HG03175 (cell line): ENCODE measurements around the gene RPL36.
A peak's percentile ranks its signal among the peaks of the same experiment; 100 is the strongest.
"Not testable (repeated sequence)": the region's sequence is repeated elsewhere in the genome, so short reads cannot be mapped to it uniquely, and the experiment has no call there.

Experiments
- ATAC-seq: cut with Tn5 transposase; IDR thresholded peaks from one replicate; pipeline ENCODE4 v1.9.1; 2021; ENCODE audit warnings: mild to moderate bottlenecking, moderate library complexity; ENCODE audit not compliant: unreplicated experiment

The RPL36 gene

GRCh38 chr19:5703819-5704818 lies 14.0 kb downstream of the RPL36 start:
- ATAC-seq = no peak

DNA sequence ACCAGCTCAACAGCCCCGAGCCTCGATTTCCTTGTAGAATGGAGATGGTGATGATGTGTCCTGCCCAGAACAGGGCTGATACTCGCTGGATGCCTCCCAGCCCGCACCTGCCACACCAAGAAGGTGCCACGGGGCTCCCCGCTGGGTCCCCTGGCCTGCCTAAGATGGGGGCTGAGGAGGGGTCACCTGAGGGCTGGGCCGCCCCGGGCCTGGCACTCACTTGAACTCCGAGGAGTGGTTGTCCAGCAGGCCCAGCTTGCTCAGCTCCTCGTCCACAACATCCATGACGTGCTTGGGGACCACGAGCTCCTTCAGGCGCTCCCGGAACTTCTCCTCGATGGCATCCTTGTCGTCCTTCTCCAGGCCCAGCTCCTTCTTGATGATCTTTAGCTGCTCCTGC lies 15.5 kb downstream of the RPL36 start:
- ATAC-seq = no peak

DNA sequence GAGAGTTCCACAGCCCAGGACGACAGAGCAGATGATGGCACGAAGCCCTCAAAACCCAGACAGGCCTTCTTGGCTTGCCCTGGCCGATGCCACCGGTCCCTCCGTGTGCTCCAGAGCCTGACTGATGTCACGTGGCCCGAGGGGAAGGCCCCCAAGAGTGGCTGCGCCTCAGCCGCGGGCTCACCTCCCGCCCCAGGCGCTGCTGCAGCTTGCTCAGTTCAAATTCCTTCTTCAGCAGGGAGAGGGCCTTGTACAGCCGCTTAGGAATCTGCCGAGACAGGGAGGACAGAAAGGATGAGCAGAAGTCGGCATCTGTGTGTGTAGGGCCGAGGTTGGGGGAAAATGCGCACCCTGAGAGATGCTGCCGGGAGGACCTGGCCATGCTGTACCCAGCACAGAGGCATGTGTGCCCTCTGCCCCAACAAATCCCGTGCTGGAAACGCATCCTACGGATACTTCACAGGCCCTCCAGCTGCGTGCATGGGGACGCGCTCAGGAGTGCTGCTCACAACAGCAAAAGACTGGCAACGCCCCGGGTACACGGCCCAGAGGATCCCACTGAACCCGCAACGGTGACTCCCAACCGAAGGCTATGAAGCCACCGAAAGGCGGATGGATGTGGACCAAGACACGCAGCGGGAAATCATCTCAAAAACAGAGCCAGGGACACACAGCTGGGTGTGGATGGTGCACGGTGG lies 16.9 kb downstream of the RPL36 start:
- no peak for ATAC-seq

GRCh38 chr19:5707576-5708575 lies 17.8 kb downstream of the RPL36 start:
- no peak for ATAC-seq

DNA sequence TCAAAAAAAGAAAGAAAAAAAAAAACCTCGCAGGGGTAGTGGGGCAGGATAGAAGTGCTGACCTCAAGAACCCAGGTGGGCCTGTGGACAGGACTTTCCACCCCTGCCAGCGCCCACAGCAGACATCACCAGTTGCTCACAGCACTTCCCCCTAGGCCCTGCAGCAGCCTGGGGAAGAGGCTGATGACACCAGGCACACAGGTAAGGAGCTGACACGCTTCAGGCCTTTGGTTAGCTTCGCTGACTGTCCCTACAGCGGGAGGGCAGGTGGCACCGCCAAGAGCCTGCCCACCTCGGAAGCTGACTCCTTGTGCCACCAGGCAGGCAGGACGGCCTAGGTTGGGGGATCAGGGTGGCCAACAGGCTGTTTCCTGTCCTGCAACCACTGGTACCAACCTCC lies 20.9 kb downstream of the RPL36 start:
- no peak for ATAC-seq

DNA sequence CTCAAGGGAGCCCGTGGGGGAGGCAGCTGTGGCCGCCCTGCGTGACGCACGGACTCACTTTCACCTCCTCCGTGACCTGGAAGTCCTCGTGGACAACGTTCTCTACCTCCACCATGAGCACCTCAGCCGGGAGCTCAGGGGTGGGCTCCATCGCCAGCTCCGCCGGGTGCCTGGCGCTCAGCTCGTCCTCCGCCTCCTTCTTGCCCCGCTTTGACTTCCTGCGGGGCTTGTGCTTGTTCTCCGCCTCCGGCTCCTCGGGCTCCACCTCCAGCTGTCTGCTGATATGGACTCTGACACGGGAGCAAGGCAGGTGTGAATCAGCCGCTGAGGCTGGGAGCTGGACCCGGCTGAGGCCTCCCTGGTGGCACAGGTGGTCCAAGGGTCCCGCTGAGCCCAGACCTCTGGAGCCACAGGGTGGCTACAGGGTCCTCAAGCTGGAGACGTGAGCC lies 21.6 kb downstream of the RPL36 start:
- ATAC-seq = no peak

DNA sequence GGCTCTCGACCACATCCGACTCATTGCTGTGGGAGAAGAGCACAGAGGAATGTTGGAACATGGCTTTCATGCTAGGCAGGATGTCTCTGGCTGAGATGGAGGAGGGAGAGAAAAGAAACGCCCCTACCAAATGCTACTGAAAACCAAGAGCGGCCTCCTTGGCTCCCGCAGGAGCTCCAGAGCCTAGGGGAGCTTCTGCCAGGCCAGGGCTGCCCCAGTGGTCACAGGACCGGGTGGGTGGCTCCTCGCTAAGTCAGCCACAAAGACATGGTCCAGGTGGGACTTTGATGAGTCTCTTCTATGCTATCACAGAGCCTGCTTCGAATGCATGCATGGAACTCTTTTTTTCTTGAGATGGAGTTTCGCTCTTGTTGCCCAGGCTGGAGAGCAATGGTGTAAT lies 23.1 kb downstream of the RPL36 start:
- no peak for ATAC-seq

DNA sequence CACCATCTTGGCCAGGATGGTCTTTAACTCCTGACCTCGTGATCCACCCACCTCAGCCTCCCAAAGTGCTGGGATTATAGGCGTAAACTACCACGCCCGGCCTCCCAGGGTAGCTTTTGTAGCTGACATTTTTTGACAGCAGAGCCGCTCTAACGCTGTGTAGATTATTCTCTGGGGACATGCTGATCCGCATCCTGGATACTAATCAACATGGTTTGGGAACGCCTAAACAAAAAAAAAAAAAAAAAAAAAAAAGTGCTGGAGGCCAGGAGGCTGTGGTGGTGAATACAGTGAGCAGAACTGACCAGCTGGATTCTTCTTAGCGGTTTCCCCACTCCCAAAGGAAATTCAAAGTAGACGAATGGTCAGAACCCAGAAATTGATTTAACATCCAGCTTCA lies 24.7 kb downstream of the RPL36 start:
- ATAC-seq = no peak

GRCh38 chr19:5717215-5717935 lies 27.3 kb downstream of the RPL36 start:
- ATAC-seq = no peak

DNA sequence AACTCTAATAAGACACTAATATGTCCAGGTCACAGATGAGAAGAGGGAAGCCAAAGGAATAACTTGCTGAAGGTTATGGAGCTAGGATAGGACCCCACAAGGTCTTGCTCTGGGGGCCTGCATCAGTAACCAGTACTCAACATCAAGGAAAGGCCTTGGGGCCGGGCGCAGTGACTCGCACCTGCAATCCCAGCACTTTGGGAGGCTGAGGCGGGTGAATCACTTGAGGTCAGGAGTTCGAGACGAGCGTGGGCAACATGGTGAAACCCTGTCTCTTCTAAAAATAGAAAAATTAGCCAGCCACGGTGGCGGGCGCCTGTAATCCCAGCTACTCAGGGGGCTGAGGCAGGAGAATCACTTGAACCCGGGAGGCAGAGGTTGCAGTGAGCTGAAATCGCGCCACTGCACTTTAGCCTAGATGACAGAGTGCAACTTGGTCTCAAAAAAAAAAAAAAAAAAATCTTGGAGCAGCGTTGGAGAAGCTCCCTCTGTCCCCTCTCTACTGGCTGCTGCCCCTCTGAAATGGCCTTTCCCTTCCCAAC lies 28.0 kb downstream of the RPL36 start:
- ATAC-seq = no peak

- no peak for ATAC-seq
Measured at GRCh38 chr19:5718579-5719273, 28.6 kb downstream of the RPL36 start.

DNA sequence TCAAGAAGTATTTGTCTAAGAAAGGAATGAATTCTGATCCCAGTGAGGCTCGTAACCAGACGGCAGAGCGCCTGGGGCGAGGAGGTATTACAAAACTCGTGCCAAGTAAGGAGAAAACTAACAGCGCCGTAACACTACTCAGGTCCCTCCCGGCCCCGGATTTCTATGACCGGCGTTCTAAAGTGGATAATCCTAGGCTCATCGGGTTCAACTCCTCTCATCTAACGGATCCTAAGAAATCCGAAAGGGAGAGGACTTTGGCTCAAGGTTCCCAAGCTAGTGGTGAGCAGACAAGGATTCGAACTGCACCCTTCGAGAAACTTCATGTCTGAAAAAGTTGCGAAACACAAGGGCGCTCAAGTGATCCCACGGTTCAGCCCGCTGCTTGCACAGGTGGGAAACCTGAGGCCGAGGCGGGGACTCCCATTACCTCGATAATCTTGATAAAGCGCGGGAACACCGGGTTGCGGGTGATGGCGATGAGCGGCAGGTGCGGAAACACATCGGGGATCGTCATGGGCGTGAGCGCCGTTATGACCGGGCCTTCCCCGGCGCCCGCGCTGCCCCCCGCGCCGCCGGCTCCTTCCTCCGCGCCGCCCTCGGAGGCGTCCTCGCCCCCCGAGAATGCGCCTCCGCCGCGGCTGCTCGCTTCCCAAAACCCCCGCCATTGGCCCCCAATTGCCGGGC lies 29.3 kb downstream of the RPL36 start:
- peak; percentile 1 for ATAC-seq

GRCh38 chr19:5719961-5720790 lies 30.1 kb downstream of the RPL36 start, which contains the start of the genes CATSPERD and LONP1:
Gene CATSPERD, plus strand, starts transcription at chr19:5720637. Its CDS starts 101 bp downstream, at chr19:5720738.
Gene LONP1, minus strand, starts transcription at chr19:5720146. Its CDS starts 14 bp downstream, at chr19:5720132.
- peak; percentile 85 for ATAC-seq

GRCh38 chr19:5727453-5728050 lies 37.5 kb downstream of the RPL36 start:
- no peak for ATAC-seq

- not testable (repeated sequence) for ATAC-seq
Measured at GRCh38 chr19:5733172-5733571, 43.1 kb downstream of the RPL36 start.

DNA sequence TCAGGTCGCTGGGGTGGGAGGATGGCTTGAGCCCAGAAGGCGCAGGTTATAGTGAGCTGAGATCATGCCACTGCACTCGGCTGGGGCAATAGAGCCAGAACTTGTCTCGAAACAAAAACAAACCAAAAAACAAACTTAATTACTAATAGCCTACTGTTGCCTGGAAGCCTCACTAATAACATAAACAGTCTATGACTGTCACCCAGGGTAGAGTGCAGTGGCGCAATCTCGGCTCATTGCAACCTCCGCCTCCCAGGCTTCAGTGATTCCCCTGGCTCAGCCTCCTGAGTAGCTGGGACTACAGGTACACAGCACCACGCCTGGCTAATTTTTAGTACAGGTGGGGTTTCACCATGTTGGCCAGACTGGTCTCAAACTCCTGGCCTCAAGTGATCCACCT lies 48.3 kb downstream of the RPL36 start:
- no peak for ATAC-seq
